K562 (cell line): Measurements from ENCODE around the gene TFB2M. TPM values are rescaled to one million over a fixed set of nuclear protein-coding genes. Genes with fewer than 3 reads are reported as not detected.

Source experiments
- ATAC-seq: fragments of 200-7000 bp; cut with Tn5 transposase; 3 replicates; pipeline ENCODE4 v1.9.1; 2020; ENCODE audit warnings: moderate library complexity
- BruUV-seq: library from RNA; stranded (reverse); fragments of 400-500 nt; replicated peaks from 2 replicates; lab custom pipeline; 2021; lab: Mats Ljungman, UMichigan
- CTCF ChIA-PET: fragments of 300-600 bp; formaldehyde crosslinking; extraction: SDS; loops from one replicate; lab custom pipeline; 2021; ENCODE audit warnings: low intra/inter-chr PET ratio; lab: Yijun Ruan, JAX
- POLR2A ChIA-PET: fragments of 300-600, 350-650 bp; sonication (Branson Sonifier 250); formaldehyde crosslinking; extraction: SDS; loops from one replicate; lab custom pipeline; 2021; ENCODE audit warnings: antibody characterized with exemption, inconsistent platforms; lab: Yijun Ruan, JAX
- DNase-seq, 4 experiments: peaks; one replicate each; pipeline versions ENCODE4 v3.0.0 to v3.0.0-alpha.2; 2011 to 2018; ENCODE audit warnings: low spot score in 3 of 4, mixed read lengths in 3 of 4; ENCODE audit errors: extremely low read depth in 1 of 4
- FAIRE-seq: peaks from 2 replicates; lab custom pipeline; 2011; peaks lifted over from hg19 to GRCh38; lab: Jason Lieb, UNC
- H2AFZ ChIP-seq: 2 replicates; pipeline ENCODE4 v1.6.0; 2011; ENCODE audit warnings: low read depth, low read length, control low read depth, inconsistent platforms
- H3K27ac ChIP-seq: fragments of 200-600 bp; 3 replicates; pipeline ENCODE4 v1.8.0; 2011; ENCODE audit warnings: low read depth, mild to moderate bottlenecking, control low read depth, inconsistent platforms, low read length, moderate library complexity, mixed read lengths; ENCODE audit errors: extremely low read depth
- H3K27me3 ChIP-seq, 2 experiments: fragments of 300-600 bp in 1 of 2; 2 replicates in 1 of 2; 3 replicates in 1 of 2; pipeline versions ENCODE4 v1.6.0 to v1.8.0; 2011; ENCODE audit warnings: inconsistent platforms in 2 of 2, low read length in 2 of 2, mild to moderate bottlenecking in 1 of 2, mixed read lengths in 1 of 2, moderate library complexity in 1 of 2; ENCODE audit not compliant: control insufficient read depth in 2 of 2, insufficient read depth in 2 of 2
- H3K36me3 ChIP-seq: fragments of 300-600 bp; 3 replicates; pipeline ENCODE4 v1.8.0; 2011; ENCODE audit warnings: mild to moderate bottlenecking, low read length, inconsistent platforms; ENCODE audit not compliant: control insufficient read depth, insufficient read depth
- H3K4me1 ChIP-seq, 2 experiments: fragments of 200-600 bp in 1 of 2; replicated peaks in 1 of 2; 2 replicates in 1 of 2; 3 replicates in 1 of 2; pipeline versions ENCODE4 v1.5.1 to v1.8.0; 2011; ENCODE audit warnings: inconsistent platforms in 2 of 2, low read length in 2 of 2, mild to moderate bottlenecking in 1 of 2, mixed read lengths in 1 of 2, moderate library complexity in 1 of 2; ENCODE audit not compliant: control insufficient read depth in 2 of 2, insufficient read depth in 2 of 2
- H3K4me2 ChIP-seq: 2 replicates; pipeline ENCODE4 v1.6.1; 2011; ENCODE audit warnings: low read length, control low read depth, inconsistent platforms, mixed read lengths; ENCODE audit not compliant: insufficient read depth
- H3K4me3 ChIP-seq: fragments of 200-600 bp; sonication (generic), shearing (Covaris generic); 2 replicates; pipeline ENCODE4 v1.5.1; 2016; ENCODE audit warnings: control low read depth, inconsistent platforms
- H3K79me2 ChIP-seq: fragments of 200-600 bp; 3 replicates; pipeline ENCODE4 v1.8.0; 2011; ENCODE audit warnings: low read length, inconsistent platforms; ENCODE audit not compliant: control insufficient read depth, insufficient read depth
- H3K9ac ChIP-seq, 2 experiments: 2 replicates each; pipeline versions ENCODE4 v1.6.0 to v1.6.1; 2011; ENCODE audit warnings: low read depth in 2 of 2, low read length in 2 of 2, control low read depth in 1 of 2, inconsistent platforms in 1 of 2, mild to moderate bottlenecking in 1 of 2, mixed read lengths in 1 of 2; ENCODE audit not compliant: insufficient read depth in 1 of 2
- H3K9me1 ChIP-seq: one replicate; pipeline ENCODE4 v1.6.0; 2011; ENCODE audit warnings: inconsistent platforms, mild to moderate bottlenecking, low read length, moderate library complexity; ENCODE audit not compliant: control insufficient read depth, insufficient read depth
- H3K9me3 ChIP-seq: replicated peaks from 2 replicates; pipeline ENCODE4 v1.5.1; 2011; ENCODE audit warnings: low read depth, low read length, inconsistent platforms; ENCODE audit not compliant: control insufficient read depth, insufficient read depth
- H4K20me1 ChIP-seq: replicated peaks from 2 replicates; pipeline ENCODE4 v1.6.1; 2011; ENCODE audit warnings: low read length, inconsistent platforms, mixed read lengths; ENCODE audit not compliant: control insufficient read depth, insufficient read depth
- CBX1 ChIP-seq: sonication (generic); IDR thresholded peaks from 2 replicates; pipeline ENCODE4 v1.6.1; 2016; ENCODE audit warnings: antibody characterized with exemption, low read depth, mild to moderate bottlenecking
- COPS2 ChIP-seq: fragments of 450-650 bp; conservative IDR thresholded peaks from 2 replicates; pipeline ENCODE4 v1.6.1; 2016; ENCODE audit warnings: mild to moderate bottlenecking, moderate library complexity
- MAFG ChIP-seq: fragments of 450-650 bp; conservative IDR thresholded peaks from 2 replicates; pipeline ENCODE4 v1.6.1; 2016; ENCODE audit warnings: missing genetic modification characterization, missing compliant biosample characterization
- NFRKB ChIP-seq: fragments of 450-650 bp; IDR thresholded peaks from 2 replicates; pipeline ENCODE4 v1.6.1; 2016; ENCODE audit warnings: low read depth
- POLR2AphosphoS5 ChIP-seq: IDR thresholded peaks from 2 replicates; pipeline ENCODE4 v1.6.1; 2011; ENCODE audit warnings: mild to moderate bottlenecking, low read depth, low read length, moderate library complexity; ENCODE audit not compliant: control insufficient read depth, insufficient read depth
- STAT5A ChIP-seq: IDR thresholded peaks from 2 replicates; pipeline ENCODE4 v1.6.1; 2012; ENCODE audit warnings: low read length, inconsistent platforms, borderline replicate concordance
- TBP ChIP-seq: optimal IDR thresholded peaks from 2 replicates; pipeline ENCODE3; 2011; ENCODE audit warnings: low read depth, low read length, improper control_type of control experiment
- ZNF174 ChIP-seq: fragments of 250-450 bp; sonication (Bioruptor Pico); IDR thresholded peaks from 2 replicates; pipeline ENCODE4 v1.4.0; 2020; ENCODE audit warnings: mild to moderate bottlenecking
- ZZZ3 ChIP-seq: fragments of 450-650 bp; IDR thresholded peaks from 2 replicates; pipeline ENCODE4 v1.6.1; 2016; ENCODE audit warnings: antibody characterized with exemption, mild to moderate bottlenecking, moderate library complexity
- WGBS: fragments of 100-300 bp; shearing (Covaris generic); methylation state at CpG from one replicate; pipeline ENCODE4 v1.1.6; 2016; ENCODE audit warnings: low coverage, mixed read lengths; ENCODE audit not compliant: insufficient coverage; ENCODE audit errors: missing lambda C conversion rate; 5-methylcytosine and 5-hydroxymethylcytosine counted together
- in situ Hi-C: fragments of 300-500 bp; cut with MboI; formaldehyde crosslinking; loops from 4 replicates; pipeline ENCODE4 v1.15.0; 2018; ENCODE audit warnings: inconsistent platforms, mixed read lengths
- intact Hi-C: fragments of 100-400 bp; cut with micrococcal nuclease; formaldehyde crosslinking; loops from 2 replicates; pipeline ENCODE4 v1.14.2; 2022
- polyA plus RNA-seq, 8 experiments: library from polyadenylated mRNA; depleted of rRNA in 4 of 8; stranded (reverse) in 5 of 8; unstranded in 3 of 8; fragments of >200 nt; fragmentation: Nextera tagmentation in 2 of 8; fragmentation: Illumina TruSeq in 1 of 8; extraction: Ambion mirVana in 2 of 8; extraction: Trizol in 1 of 8; gene quantifications; 2 replicates each; pipeline versions ENCODE4 v1.2.1 to v1.2.3, GENCODE V29; 2011 to 2014; ENCODE audit warnings: inconsistent platforms in 1 of 8, missing spikeins in 1 of 8
- total RNA-seq, 7 experiments: library from RNA; depleted of rRNA in 6 of 7; stranded (reverse); fragments of >200 nt in 6 of 7; fragmentation: Illumina TruSeq in 2 of 7; extraction: Trizol in 2 of 7; gene quantifications; 2 replicates each; pipeline versions ENCODE4 v1.2.1 to v1.2.3, GENCODE V29; 2011 to 2021; ENCODE audit warnings: low replicate concordance in 1 of 7
- TF ChIP-seq, protein P1 (sequence below): IDR thresholded peaks from 3 replicates; pipeline ENCODE4 v1.6.1; 2011; ENCODE audit warnings: borderline replicate concordance, mild to moderate bottlenecking, moderate library complexity; ENCODE audit not compliant: insufficient read length; ENCODE audit errors: extremely low read depth
- TF ChIP-seq, protein P2 (sequence below), 2 experiments: IDR thresholded peaks; 2 replicates each; pipeline ENCODE4 v1.6.1; 2011; ENCODE audit warnings: borderline replicate concordance in 1 of 2, control low read depth in 1 of 2, low read depth in 1 of 2, low read length in 1 of 2, mild to moderate bottlenecking in 1 of 2, mixed read lengths in 1 of 2, moderate library complexity in 1 of 2; ENCODE audit not compliant: insufficient read depth in 1 of 2, insufficient read length in 1 of 2, poor library complexity in 1 of 2, severe bottlenecking in 1 of 2; ENCODE audit errors: extremely low read depth in 1 of 2
- TF ChIP-seq, protein P3 (sequence below): fragments of 250-450 bp; sonication (Bioruptor Pico); IDR thresholded peaks from 2 replicates; pipeline ENCODE4 v1.5.1; 2021; ENCODE audit warnings: mild to moderate bottlenecking

TFB2M gene
- total and polyA plus RNA-seq, 9 of the 15 experiments (the other 6 are each of a cell fraction or from before 2014, with no cell fraction given) = 55.1 to 162 (median 70.6) TPM

DNA sequence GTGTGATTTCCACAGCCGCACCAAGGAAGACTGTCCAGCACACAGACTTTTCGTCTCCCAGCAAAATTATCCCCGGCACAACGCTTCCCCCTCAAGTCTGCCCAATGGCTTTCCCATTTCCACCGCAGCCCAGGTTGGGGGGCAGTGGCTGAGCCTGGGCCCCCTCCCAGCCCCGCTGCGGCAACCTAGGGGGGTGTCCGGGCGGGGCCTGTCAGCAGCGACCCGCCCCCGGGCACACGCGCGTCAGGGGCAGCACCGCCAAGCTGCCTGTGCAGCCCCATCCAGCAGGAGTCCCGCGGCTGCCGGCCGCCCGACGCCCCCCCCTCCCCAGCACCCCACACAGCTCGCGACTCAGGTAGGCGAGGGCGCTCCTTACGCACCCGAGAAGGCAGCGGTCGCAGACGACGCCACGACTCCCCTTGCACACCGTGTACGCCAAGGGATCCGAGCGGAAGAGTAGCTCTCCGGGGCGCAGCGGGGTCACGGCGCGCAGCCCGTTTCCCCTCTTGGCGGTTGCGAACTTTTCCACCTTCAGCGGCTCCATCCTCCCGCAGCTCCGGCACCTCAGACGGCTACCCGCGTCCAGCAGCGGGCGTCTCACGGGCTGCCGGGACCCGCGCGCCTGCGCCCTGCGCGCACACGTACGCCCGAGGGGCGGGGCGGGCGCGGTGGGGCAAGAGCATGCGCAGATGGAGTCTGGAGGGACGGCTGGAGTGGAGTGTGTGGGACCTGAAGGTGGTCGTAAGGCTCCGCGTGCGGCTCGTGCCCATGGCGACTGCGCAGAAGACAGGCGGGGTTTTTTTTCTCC is 59.2 kb downstream of the TFB2M start, which contains the start of gene SMYD3:
Gene SMYD3, minus strand, starts transcription at position 606 of the 808 bp plus-strand sequence.
- H3K4me1 ChIP-seq = peaks cover 9 to 35% of the 10 kb centered on the region in 2 experiments; a peak in 4 of 5 replicates
- H2AFZ ChIP-seq = peak within 1 kb of the TSS; percentile 99
- peak within 1 kb of the TSS; percentile 46 for H3K27ac ChIP-seq
- ATAC-seq (peak; percentile 97), FAIRE-seq (peak; percentile 69), DNase-seq (peak; percentile 93 to 98 (median 96))
- intact Hi-C loops (no loop called here), in situ Hi-C loops (no loop called here)
- no peaks in the 10 kb centered on the region for H3K9me3 ChIP-seq
- no peaks in the 10 kb centered on the region for H3K27me3 ChIP-seq
- ChIA-PET CTCF (interaction anchor here (0.6 kb wide), 1 partner anchor 9 kb away, joined by 3 read pairs; no protein-coding TSS in a partner anchor), POLR2A (no interaction called here)
- no peaks in the 10 kb centered on the region for H3K9me1 ChIP-seq
- WGBS = 0% methylated on average over 56 of the region's 79 CpGs
- peak within 1 kb of the TSS; percentile 60 to 91 for H3K9ac ChIP-seq
- H3K79me2 ChIP-seq = peaks cover 10% of the 10 kb centered on the region
- peaks cover 5% of the 10 kb centered on the region; the same call in 1 of the 3 replicates for H3K36me3 ChIP-seq
- H3K4me2 ChIP-seq = peak within 1 kb of the TSS; percentile 88
- BruUV-seq = no TSS peak
- H4K20me1 ChIP-seq = no peaks in the 10 kb centered on the region
- H3K4me3 ChIP-seq = peak within 1 kb of the TSS; percentile 95
- TF ChIP-seq NFRKB (no peak), TBP (no peak), MAFG (tag) (no peak), CBX1 (no peak), POLR2AphosphoS5 (no peak), ZZZ3 (no peak), STAT5A (no peak), ZNF174 (no peak), COPS2 (no peak)
- TF ChIP-seq, protein P1, sequence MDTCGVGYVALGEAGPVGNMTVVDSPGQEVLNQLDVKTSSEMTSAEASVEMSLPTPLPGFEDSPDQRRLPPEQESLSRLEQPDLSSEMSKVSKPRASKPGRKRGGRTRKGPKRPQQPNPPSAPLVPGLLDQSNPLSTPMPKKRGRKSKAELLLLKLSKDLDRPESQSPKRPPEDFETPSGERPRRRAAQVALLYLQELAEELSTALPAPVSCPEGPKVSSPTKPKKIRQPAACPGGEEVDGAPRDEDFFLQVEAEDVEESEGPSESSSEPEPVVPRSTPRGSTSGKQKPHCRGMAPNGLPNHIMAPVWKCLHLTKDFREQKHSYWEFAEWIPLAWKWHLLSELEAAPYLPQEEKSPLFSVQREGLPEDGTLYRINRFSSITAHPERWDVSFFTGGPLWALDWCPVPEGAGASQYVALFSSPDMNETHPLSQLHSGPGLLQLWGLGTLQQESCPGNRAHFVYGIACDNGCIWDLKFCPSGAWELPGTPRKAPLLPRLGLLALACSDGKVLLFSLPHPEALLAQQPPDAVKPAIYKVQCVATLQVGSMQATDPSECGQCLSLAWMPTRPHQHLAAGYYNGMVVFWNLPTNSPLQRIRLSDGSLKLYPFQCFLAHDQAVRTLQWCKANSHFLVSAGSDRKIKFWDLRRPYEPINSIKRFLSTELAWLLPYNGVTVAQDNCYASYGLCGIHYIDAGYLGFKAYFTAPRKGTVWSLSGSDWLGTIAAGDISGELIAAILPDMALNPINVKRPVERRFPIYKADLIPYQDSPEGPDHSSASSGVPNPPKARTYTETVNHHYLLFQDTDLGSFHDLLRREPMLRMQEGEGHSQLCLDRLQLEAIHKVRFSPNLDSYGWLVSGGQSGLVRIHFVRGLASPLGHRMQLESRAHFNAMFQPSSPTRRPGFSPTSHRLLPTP = no peak
- TF ChIP-seq, protein P2, sequence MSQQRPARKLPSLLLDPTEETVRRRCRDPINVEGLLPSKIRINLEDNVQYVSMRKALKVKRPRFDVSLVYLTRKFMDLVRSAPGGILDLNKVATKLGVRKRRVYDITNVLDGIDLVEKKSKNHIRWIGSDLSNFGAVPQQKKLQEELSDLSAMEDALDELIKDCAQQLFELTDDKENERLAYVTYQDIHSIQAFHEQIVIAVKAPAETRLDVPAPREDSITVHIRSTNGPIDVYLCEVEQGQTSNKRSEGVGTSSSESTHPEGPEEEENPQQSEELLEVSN (IDR thresholded peaks at IDR 0.05; ENCODE audit: borderline replicate concordance in 1 of 2, extremely low read depth in 1 of 2, insufficient read depth in 1 of 2, insufficient read length in 1 of 2, low read depth in 1 of 2, low read length in 1 of 2, poor library complexity in 1 of 2, severe bottlenecking in 1 of 2) = peak; percentile 50 to 59
- TF ChIP-seq, protein P3, sequence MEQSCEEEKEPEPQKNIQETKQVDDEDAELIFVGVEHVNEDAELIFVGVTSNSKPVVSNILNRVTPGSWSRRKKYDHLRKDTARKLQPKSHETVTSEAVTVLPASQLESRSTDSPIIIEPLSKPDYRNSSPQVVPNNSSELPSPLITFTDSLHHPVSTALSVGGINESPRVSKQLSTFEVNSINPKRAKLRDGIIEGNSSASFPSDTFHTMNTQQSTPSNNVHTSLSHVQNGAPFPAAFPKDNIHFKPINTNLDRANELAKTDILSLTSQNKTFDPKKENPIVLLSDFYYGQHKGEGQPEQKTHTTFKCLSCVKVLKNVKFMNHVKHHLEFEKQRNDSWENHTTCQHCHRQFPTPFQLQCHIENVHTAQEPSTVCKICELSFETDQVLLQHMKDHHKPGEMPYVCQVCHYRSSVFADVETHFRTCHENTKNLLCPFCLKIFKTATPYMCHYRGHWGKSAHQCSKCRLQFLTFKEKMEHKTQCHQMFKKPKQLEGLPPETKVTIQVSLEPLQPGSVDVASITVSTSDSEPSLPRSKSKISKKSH (CRISPR knock-in tag) = no peak
